GM18868 (cell line): ENCODE data around the gene ATP4A.

Experiments
- ATAC-seq: cut with Tn5 transposase; IDR thresholded peaks from one replicate; pipeline ENCODE4 v1.9.1; 2021; ENCODE audit warnings: mild to moderate bottlenecking, moderate library complexity; ENCODE audit not compliant: unreplicated experiment

Gene ATP4A

GRCh38 chr19:35566738-35567137 is 3.3 kb upstream of the ATP4A start:
- no peak for ATAC-seq

- no peak for ATAC-seq
These were observed 1.8 kb upstream of the ATP4A start for GRCh38 chr19:35565016-35565856.

GRCh38 chr19:35562776-35563175 is 682 bp downstream of the ATP4A start:
- ATAC-seq = no peak

- ATAC-seq = no peak
These were observed 1.1 kb downstream of the ATP4A start for GRCh38 chr19:35562336-35562735.

GRCh38 chr19:35561436-35561835 is 2.0 kb downstream of the ATP4A start:
- ATAC-seq = no peak

GRCh38 chr19:35560677-35561076 is 2.8 kb downstream of the ATP4A start:
- no peak for ATAC-seq

GRCh38 chr19:35560271-35560670 is 3.2 kb downstream of the ATP4A start:
- no peak for ATAC-seq

GRCh38 chr19:35559781-35560180 is 3.7 kb downstream of the ATP4A start:
- no peak for ATAC-seq

- ATAC-seq = peak; percentile 73
These were observed 4.2 kb downstream of the ATP4A start for GRCh38 chr19:35559281-35559659.

- ATAC-seq = no peak
These were observed 4.8 kb downstream of the ATP4A start for GRCh38 chr19:35558400-35559280.

GRCh38 chr19:35557539-35558399 is 5.7 kb downstream of the ATP4A start:
- no peak for ATAC-seq

- ATAC-seq = no peak
These were observed 6.5 kb downstream of the ATP4A start for GRCh38 chr19:35556846-35557538.

- no peak for ATAC-seq
These were observed 7.3 kb downstream of the ATP4A start for GRCh38 chr19:35556025-35556590.

- no peak for ATAC-seq
These were observed 8.0 kb downstream of the ATP4A start for GRCh38 chr19:35555301-35556005.

- no peak for ATAC-seq
These were observed 9.4 kb downstream of the ATP4A start for GRCh38 chr19:35554076-35554475.

GRCh38 chr19:35553385-35554000 is 10.0 kb downstream of the ATP4A start:
- no peak for ATAC-seq

- ATAC-seq = no peak
These were observed 10.7 kb downstream of the ATP4A start for GRCh38 chr19:35552534-35553384.
